ENCODE measurements around the gene RPGRIP1.

GRCh38 chr14:21248338-21248737 lies 31.5 kb upstream of the RPGRIP1 start:
- TF ChIP-seq EZH2 (IDR thresholded peaks at IDR 0.05) (no peak), CTCF (IDR thresholded peaks at IDR 0.05) (no peak), EZH2phosphoT487 (IDR thresholded peaks at IDR 0.05) (no peak)

All from neural progenitor cell (in vitro differentiated cells).